ENCODE data around the gene PRAC2.
"Not testable (repeated sequence)": the region's sequence is repeated elsewhere in the genome, so short reads cannot be mapped to it uniquely, and the experiment has no call there.

Gene PRAC2
- long read RNA-seq, donor 1: 0 reads
- long read RNA-seq, donor 2: 0 reads
- long read RNA-seq, donor 3: 0 reads
- long read RNA-seq, donor 4: 0 reads
- long read RNA-seq, donor 5: 0 reads
- long read RNA-seq, donor 6: 0 reads
- long read RNA-seq, donor 7: 0 reads
- long read RNA-seq, donor 8: 0 reads

DNA sequence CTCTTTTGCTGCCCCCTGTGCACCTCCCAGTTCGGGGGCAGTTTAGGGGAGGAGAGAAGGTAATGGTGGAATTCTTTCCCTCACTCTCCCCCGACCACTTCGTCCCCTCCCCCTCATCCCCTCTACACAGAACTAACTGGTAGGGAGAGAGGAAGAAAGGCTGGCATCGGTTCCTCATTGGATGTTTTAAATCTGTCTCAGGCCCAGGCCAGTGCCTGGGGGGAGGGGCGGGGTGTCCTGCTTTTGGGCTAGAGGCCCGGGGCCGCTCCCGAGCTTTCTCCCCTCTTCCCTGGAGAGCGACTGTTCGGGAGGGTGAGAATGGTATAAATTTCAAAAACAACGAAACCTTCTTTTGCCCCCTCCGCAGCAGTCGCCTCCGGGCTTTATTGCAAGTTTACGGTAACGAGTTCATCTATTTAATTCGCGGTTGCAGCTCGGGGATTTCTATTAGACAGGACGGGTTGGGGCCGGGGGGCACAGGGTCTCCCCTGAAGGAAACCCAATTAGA lies at the start of gene PRAC2:
Gene PRAC2 (plus strand): TSS at position 271 of the 508 bp plus-strand sequence. CDS start 1,226 bp downstream, outside the sequence.
- no peak for DNase-seq

DNA sequence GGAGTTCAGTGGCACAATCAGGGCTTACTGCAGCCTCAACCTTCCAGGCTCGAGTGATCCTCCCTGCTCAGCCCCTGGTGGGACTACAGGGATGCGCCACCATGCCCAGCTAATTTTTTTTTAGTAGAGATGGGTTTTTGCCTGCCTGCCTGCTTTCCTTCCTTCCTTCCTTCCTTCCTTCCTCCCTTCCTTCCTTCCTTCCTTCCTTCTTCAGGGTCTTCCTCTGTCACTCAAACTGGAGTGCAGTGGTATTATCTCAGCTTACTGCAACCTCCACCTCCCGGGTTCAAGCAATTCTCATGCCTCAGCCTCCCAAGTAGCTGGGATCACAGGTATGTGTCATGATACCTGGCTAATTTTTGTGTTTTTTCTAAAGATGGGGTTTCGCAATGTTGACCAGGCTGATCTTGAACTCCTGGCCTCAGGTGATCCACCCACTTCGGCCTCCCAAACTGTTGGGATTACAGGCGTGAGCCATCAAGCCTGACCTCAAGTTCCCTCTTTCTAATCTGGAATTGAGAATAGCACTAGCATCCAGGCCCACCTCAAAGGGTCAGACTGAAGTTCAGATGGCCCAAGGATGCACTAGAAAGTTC lies 45.9 kb upstream of the PRAC2 start:
- no peak for DNase-seq

GRCh38 chr17:48678141-48678971 lies 44.6 kb upstream of the PRAC2 start:
- peak; percentile 68 for DNase-seq

DNA sequence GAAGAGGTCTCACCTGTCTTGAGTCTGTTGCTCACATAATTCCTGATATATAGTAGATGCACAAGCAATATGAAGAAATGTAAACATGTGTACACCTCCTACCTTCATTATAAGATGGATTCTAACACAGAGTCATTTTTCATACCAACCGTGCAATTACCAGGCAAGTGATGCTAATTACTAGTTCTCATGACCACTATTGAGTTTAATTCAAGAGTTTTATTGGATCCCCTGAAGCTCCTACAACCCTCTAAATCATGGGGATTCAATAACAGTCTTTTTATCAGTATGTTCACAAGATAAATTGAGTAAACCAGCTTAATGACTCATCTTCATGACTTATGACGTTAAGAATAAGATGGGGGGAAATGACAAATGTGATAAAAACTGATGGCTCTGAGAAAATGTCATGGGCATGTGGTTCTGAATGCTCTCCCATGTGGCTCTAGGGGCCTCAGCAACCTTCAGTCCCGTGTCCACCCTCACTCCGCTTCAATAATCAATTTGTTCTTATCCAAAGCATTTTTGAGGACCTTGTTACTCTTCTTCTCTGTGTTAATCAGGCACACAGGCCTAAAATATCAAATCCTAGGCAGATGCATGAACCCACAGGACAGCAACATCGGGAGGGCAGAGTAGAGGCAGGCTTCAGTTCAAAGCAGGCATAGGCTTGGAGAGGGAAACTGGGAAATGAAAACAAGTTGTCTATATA lies 43.4 kb upstream of the PRAC2 start:
- no peak for DNase-seq

DNA sequence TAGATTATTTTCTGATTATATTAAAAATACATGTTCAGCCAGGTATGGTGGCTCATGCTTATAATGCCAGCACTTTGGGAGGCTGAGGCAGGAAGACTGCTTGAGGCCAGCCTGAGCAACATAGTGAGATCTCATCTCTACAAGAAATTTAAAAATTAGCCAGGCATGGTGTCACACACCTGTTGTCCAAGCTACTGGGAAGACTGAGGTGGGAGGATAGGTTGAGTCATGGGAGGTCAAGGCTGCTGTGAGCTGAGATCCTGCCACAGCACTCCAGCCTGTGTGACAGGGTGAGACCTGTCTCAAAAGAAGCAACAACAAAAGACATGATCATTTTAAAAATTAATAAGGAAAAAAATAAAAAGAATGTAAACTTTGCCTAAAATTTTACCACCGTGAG lies 41.4 kb upstream of the PRAC2 start:
- no peak for DNase-seq

DNA sequence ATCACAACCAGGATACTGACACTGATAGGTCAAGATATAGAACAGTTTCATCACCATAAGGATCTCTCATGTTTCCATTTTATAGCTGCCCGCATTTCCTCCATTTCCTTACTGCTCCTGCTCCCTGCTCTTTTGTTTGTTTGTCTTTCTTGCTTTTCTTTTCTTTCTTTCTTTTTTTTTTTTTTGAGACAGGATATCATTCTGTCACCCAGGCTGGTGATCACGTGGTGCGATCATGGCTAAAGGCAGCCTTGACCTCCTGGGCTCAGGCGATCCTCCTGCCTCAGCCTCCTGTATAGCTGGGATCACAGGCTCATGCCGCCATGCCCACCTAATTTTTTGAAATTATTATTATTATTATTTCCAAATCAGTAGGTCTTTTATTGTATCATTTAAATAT lies 32.3 kb upstream of the PRAC2 start:
- no peak for DNase-seq

GRCh38 chr17:48692049-48692448 lies 30.9 kb upstream of the PRAC2 start:
- no peak for DNase-seq

GRCh38 chr17:48693178-48693577 lies 29.8 kb upstream of the PRAC2 start:
- DNase-seq: no peak

DNA sequence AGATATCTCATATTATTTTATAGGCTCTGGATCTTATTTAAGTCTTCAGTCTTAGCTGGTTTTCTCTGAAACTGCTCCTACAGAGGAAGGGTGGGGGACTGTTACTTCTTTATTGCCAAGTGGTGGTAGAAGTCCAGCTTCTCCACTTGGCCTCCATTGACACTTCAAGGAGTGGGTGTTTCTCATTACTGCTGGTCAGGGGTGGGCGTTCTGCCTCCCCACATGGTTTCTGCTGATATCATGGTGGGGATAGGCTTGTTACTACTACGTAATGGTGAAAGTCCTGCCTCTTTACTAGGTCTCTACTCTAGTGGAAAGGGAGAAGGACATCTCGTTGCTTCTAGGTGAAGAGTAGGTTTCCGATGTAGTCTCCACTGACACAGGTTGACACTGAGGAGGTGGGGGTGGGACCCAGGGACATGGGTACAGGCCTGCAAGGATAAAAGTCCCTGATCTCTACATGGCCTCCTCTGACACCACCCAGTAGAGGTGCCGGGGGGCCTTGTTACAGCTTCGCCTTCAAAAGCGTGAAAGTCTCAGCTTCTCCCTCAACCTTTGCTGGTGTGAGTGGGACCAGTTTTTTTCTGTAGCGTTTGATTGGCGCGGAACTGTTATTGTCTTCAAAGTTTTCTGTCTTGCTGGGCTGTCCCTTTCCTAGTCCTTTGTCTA lies 21.0 kb upstream of the PRAC2 start:
- no peak for DNase-seq

GRCh38 chr17:48704361-48705248 lies 18.4 kb upstream of the PRAC2 start:
- no peak for DNase-seq

GRCh38 chr17:48711128-48711527 lies 11.9 kb upstream of the PRAC2 start:
- no peak for DNase-seq

DNA sequence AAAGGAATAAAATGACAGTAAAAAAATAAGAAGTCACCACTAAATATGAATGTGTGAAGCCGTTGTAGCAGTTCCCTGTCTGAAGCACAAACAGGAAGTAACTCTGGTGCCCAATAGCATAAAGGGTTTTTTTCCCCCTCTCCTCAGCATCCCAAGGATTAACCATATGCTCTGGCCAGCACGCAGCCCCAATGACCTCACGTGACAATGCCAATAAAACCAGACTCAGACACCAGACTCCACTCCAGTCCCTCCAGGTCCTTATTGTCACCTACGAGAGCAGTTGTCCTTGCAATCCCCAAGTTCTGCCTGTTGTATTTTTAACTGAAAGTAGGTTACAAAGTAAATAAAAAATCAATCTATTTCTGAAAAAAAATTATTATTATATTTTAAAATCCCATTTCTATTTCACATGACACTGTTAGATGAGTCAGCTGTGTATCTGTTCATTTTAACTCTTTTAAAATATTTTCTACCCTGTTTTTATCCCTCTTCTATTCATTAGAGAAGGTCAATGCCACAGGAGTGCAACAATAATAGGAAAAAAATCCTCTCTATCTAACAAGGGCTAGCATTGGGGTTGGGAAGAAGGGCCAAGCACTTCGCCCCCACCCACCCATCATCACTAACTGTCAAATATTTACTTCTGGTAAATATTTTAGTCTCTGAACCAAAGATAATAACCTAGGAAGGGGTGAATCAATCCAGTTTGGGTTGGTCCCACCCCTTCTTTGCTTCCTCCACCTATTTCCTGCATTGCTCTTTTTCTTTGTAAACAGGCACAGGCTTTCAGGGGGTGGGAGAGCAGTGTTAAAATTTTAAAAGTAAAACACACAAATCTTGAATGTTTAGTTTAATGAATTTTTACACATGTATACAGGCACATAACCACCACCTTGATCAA lies 7.2 kb upstream of the PRAC2 start:
- DNase-seq: no peak

- not testable (repeated sequence) for DNase-seq
These were observed 6.4 kb upstream of the PRAC2 start for GRCh38 chr17:48716549-48716948.

DNA sequence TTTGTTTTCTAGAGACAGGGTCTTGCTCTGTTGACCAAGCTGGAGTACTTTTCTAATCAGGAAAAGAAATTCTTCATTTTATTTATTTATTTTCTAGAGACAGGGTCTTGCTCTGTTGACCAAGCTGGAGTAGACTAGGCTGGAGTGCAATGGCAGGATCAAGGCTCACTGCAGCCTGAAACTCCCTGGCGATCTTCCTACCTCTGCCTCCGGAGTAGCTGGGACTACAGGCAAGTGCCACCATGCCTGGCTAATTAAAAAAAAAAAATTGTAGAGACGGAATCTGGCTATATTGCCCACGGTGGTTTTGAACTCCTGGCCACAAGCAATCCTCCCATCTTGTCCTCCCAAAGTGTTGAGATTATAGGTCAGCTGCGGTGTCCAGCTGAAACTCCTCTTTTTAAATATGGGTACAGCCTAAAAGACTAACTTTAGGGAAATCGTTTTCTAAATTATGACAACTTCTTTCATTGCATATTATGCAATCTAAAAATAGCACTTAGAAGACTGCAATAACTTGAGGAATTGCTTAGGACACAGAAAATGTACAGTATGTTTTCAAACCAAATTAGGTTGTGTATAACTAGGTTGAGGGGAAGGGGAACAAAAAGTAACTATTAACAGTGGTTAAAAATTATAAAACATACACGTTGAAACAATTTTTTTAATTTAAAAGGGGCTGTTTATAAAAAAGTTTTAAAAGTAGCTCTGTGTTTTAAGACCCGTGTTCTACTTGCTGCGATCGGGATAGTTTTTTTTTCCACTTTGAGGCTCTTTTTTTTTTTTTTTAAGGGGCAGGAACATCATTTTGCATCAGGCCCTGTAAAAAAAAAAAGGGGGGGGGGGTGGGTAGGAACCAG lies 5.4 kb upstream of the PRAC2 start:
- DNase-seq: peak; percentile 51

DNA sequence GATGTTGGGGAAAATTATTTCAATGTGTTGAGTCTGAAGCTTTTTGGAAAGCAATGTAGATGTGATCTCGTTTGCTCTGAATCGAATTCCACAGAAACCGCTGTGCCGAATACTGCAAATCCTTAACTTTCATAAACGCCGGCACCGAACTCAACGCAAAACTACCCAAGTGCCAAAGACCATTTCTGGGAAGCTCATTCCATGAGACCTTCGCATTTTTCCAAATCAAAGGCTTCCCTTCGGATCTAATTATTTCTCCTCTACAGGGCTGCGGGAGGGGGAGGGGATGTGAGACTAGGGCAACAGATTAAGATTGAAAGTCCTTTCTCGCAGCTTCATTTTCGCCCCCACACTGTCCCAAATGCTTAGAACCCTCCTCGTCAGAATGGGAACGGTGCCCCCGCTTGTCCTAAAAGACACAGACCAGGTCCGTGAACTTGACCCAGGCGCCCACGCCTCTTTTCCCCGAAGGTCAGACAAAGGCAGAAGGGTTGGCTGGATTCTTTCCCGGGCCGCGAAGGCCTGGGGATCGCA lies 4.7 kb upstream of the PRAC2 start:
- DNase-seq: peak; percentile 86

GRCh38 chr17:48718761-48719641 lies 4.0 kb upstream of the PRAC2 start:
- DNase-seq: peak; percentile 87

- peak; percentile 67 for DNase-seq
These were observed 3.2 kb upstream of the PRAC2 start for GRCh38 chr17:48719642-48720265.

Measured in right kidney (tissue), 9 donors.